Activated B cell treated with CpG ODN at 0.5 μM for 24 hours (primary cell): ENCODE results near the gene PI4KA. TPM values are rescaled to one million over a fixed set of nuclear protein-coding genes. Genes with fewer than 3 reads are reported as not detected.
"Not testable (repeated sequence)": the region's sequence is repeated elsewhere in the genome, so short reads cannot be mapped to it uniquely, and the experiment has no call there.

ENCODE experiments used
- ATAC-seq: fragments of 200-7000 bp; cut with Tn5 transposase; one replicate; pipeline ENCODE4 v1.10.0; 2021; ENCODE audit warnings: low read depth, mild to moderate bottlenecking, moderate library complexity
- CTCF ChIA-PET: fragments of 350-600 bp; sonication (Branson Sonifier 250); formaldehyde crosslinking; loops from one replicate; lab custom pipeline; 2021; ENCODE audit warnings: antibody characterized with exemption; lab: Charles Lee
- POLR2A ChIA-PET: fragments of 350-600 bp; sonication (Branson Sonifier 250); formaldehyde crosslinking; loops from one replicate; lab custom pipeline; 2021; ENCODE audit warnings: antibody characterized with exemption; lab: Charles Lee
- DNase-seq: peaks from one replicate; pipeline ENCODE4 v3.0.0; 2022
- H3K27ac Mint-ChIP-seq: one replicate; pipeline ENCODE4 v1.8.0; 2020; ENCODE audit warnings: mixed read lengths
- H3K27me3 Mint-ChIP-seq: one replicate; pipeline ENCODE4 v1.8.0; 2021; ENCODE audit warnings: mixed read lengths
- H3K36me3 Mint-ChIP-seq: one replicate; pipeline ENCODE4 v1.8.0; 2021; ENCODE audit warnings: low read depth, mixed read lengths
- H3K4me1 Mint-ChIP-seq: one replicate; pipeline ENCODE4 v1.8.0; 2021; ENCODE audit warnings: mixed read lengths
- H3K4me3 Mint-ChIP-seq: one replicate; pipeline ENCODE4 v1.8.0; 2020; ENCODE audit warnings: mild to moderate bottlenecking, mixed read lengths
- H3K9me3 Mint-ChIP-seq: one replicate; pipeline ENCODE4 v1.8.0; 2020; ENCODE audit warnings: mixed read lengths
- CTCF ChIP-seq: fragments of 200-600 bp; IDR thresholded peaks from one replicate; pipeline ENCODE4 v1.8.0; 2022; ENCODE audit warnings: antibody characterized with exemption, mild to moderate bottlenecking
- intact Hi-C: fragments of 100-400 bp; cut with micrococcal nuclease; formaldehyde crosslinking; loops from one replicate; pipeline ENCODE4 v1.15.1; 2024
- total RNA-seq: library from RNA; stranded (reverse); gene quantifications from 2 replicates; pipeline ENCODE4 v1.2.3, GENCODE V29; 2022

The PI4KA gene
- total RNA-seq, 1 donor from 2014 or later: 114 TPM

DNA sequence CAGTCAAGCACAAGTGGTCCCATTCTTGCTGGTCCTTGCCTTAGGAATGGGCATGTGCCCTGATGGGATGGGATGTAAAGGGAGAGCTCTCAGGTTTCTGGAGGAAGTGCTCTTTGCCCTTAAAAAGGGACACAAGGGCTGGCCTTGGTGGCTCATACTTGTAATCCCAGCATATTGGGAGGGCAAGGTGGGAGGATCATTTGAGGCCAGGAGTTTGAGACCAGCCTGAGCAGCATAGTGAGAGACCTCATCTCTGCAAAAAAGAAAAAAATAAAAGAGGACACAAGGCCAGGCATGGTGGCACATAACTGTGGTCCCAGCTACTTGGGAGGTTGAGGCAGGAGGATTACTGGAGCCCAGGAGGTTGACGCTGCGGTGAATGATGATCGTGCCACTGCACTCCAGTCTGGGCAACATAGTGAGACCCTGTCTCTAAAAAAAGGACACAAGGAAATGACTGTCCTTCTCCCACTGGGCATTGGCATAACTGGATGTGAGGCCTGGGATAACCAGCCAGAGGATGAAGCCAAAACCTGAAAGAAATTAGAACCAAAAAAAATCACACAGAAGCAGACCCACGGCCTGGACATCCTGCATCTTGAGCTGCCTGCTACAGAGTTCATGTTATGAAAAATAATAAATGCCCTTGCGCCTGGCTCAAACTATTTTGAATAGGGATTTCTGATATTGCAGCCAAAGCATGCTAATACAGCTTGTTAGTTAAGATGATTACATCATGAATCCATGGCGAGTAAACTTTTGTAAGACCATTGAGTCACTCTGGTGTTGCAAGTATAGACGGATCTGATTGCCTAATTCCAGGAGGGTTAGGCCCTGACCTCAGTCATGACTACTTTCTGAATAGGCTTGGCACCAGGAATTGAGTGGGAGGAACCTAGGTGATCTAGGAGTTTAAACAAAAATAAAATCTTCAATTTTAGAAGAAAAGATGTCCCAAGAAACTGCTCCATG, 45.7 kb upstream of the PI4KA start:
- DNase-seq: no peak
- Mint-ChIP-seq H3K36me3 (no peaks in the 10 kb centered on the region), H3K9me3 (no peaks in the 10 kb centered on the region), H3K4me1 (no peaks in the 10 kb centered on the region), H3K27me3 (peaks cover 3% of the 10 kb centered on the region), H3K27ac (no peak overlapping the region), H3K4me3 (no peak overlapping the region)
- ChIA-PET POLR2A (interaction anchor here (0.6 kb wide), 1 partner anchor 1908 kb away, joined by 3 read pairs; no protein-coding TSS in a partner anchor), CTCF (no interaction called here)
- no peak for TF ChIP-seq CTCF
- ATAC-seq: no peak
- intact Hi-C loops: no loop called here

GRCh38 chr22:20903093-20903492, 44.5 kb upstream of the PI4KA start:
- POLR2A ChIA-PET: no interaction called here
- Mint-ChIP-seq H3K4me3 (no peak overlapping the region), H3K27me3 (peaks cover 3% of the 10 kb centered on the region), H3K27ac (no peak overlapping the region), H3K4me1 (no peaks in the 10 kb centered on the region), H3K36me3 (no peaks in the 10 kb centered on the region), H3K9me3 (no peaks in the 10 kb centered on the region)
- ATAC-seq (no peak), DNase-seq (no peak)
- TF ChIP-seq CTCF: no peak
- CTCF ChIA-PET: no interaction called here
- intact Hi-C loops: no loop called here

- ATAC-seq, H3K4me1 Mint-ChIP-seq, H3K9me3 Mint-ChIP-seq, POLR2A ChIA-PET, intact Hi-C loops, H3K36me3 Mint-ChIP-seq, H3K27ac Mint-ChIP-seq, H3K4me3 Mint-ChIP-seq, CTCF ChIA-PET, DNase-seq, H3K27me3 Mint-ChIP-seq: not testable (repeated sequence)
These were observed 42.8 kb upstream of the PI4KA start for GRCh38 chr22:20901093-20902033.

DNA sequence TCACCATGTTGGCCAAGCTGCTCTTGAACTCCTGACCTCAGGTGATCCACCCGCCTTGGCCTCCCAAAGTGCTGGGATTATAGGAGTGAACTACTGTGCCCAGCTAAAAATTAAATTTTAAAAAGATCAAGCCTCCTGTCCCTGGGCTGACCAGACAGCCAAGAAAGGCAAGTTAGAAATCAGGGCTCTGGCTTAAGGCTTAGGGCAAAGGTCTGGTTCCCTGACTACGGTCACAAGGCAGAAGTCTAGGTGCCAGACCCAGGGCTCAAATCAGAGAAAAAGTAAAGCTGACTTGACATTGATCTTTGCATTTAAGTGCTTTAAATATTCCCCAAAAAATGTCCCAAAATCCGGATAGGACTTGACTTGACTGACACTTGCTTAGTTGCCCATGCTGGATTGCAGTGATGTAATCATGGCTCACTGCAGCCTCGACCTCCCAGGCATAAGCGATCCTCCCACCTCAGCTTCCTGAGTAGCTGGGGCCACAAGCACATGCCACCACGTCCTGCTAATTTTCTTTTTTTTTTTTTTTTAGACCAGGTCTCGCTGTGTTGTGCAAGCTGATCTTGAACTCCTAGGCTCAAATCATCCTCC, 41.3 kb upstream of the PI4KA start:
- no peaks in the 10 kb centered on the region for H3K27me3 Mint-ChIP-seq
- intact Hi-C loops: no loop called here
- ChIA-PET POLR2A (no interaction called here), CTCF (no interaction called here)
- no peak for TF ChIP-seq CTCF
- H3K9me3 Mint-ChIP-seq: no peaks in the 10 kb centered on the region
- no peak for ATAC-seq
- H3K4me1 Mint-ChIP-seq: no peaks in the 10 kb centered on the region
- no peak overlapping the region for H3K27ac Mint-ChIP-seq
- no peak for DNase-seq
- no peak overlapping the region for H3K4me3 Mint-ChIP-seq
- H3K36me3 Mint-ChIP-seq: no peaks in the 10 kb centered on the region

- ATAC-seq, H3K4me1 Mint-ChIP-seq, H3K27me3 Mint-ChIP-seq, H3K4me3 Mint-ChIP-seq, H3K9me3 Mint-ChIP-seq, H3K36me3 Mint-ChIP-seq, DNase-seq, H3K27ac Mint-ChIP-seq, CTCF ChIA-PET, intact Hi-C loops: not testable (repeated sequence)
- POLR2A ChIA-PET: interaction anchor here (0.6 to 0.7 kb wide), 2 partner anchors 17 to 19 kb away, joined by 5 to 7 read pairs; no protein-coding TSS in a partner anchor
These were observed 39.1 kb upstream of the PI4KA start for GRCh38 chr22:20897737-20898136.
